Measurements from ENCODE around the gene CARF.

CARF gene

GRCh38 chr2:203022751-203023150 lies 110.7 kb downstream of the CARF start:
- Histone ChIP-seq H3K4me1 (ENCODE audit: control insufficient read depth, insufficient read depth, low read length) (no peaks in the 10 kb centered on the region), H3K4me3 (ENCODE audit: low read depth, low read length) (no peak overlapping the region), H3K9me3 (ENCODE audit: control insufficient read depth, insufficient read depth, low read depth, low read length) (no peaks in the 10 kb centered on the region), H3K27ac (ENCODE audit: extremely low read depth, low read depth, low read length) (no peak overlapping the region), H3K36me3 (ENCODE audit: control insufficient read depth in 2 of 2, insufficient read depth in 1 of 2, low read length in 2 of 2) (0 out of 3 replicates have a peak, but pooled peaks cover 0 to 3% of the 10 kb centered on the region in 2 experiments)
- ChIA-PET POLR2A (no interaction called here), CTCF (no interaction called here)
- TF ChIP-seq ZSCAN5A (tag by site-specific recombination; IDR thresholded peaks at IDR 0.05) (no peak), ZNF558 (tag by site-specific recombination; IDR thresholded peaks at IDR 0.05) (no peak), ZNF513 (tag by site-specific recombination; IDR thresholded peaks at IDR 0.05) (no peak), FEZF1 (tag by site-specific recombination; IDR thresholded peaks at IDR 0.05) (no peak), HOXC10 (CRISPR knock-in tag; IDR thresholded peaks at IDR 0.05) (no peak), ZNF658 (tag by site-specific recombination; IDR thresholded peaks at IDR 0.05) (no peak), ZNF404 (tag by site-specific recombination; IDR thresholded peaks at IDR 0.05) (no peak), ZNF184 (tag by site-specific recombination; IDR thresholded peaks at IDR 0.05) (no peak), KLF9 (tag by site-specific recombination; IDR thresholded peaks at IDR 0.05; ENCODE audit: low read depth) (no peak), ZNF621 (tag by site-specific recombination; IDR thresholded peaks at IDR 0.05) (no peak), ZNF138 (tag by site-specific recombination; IDR thresholded peaks at IDR 0.05; ENCODE audit: borderline replicate concordance) (no peak), ZXDB (tag by site-specific recombination; IDR thresholded peaks at IDR 0.05) (no peak), KLF17 (tag by site-specific recombination; IDR thresholded peaks at IDR 0.05) (no peak), KLF8 (tag by site-specific recombination; IDR thresholded peaks at IDR 0.05) (no peak), ZNF785 (tag by site-specific recombination; IDR thresholded peaks at IDR 0.05) (no peak), ZNF248 (tag by site-specific recombination; IDR thresholded peaks at IDR 0.05) (no peak)
- TF ChIP-seq, protein P1, sequence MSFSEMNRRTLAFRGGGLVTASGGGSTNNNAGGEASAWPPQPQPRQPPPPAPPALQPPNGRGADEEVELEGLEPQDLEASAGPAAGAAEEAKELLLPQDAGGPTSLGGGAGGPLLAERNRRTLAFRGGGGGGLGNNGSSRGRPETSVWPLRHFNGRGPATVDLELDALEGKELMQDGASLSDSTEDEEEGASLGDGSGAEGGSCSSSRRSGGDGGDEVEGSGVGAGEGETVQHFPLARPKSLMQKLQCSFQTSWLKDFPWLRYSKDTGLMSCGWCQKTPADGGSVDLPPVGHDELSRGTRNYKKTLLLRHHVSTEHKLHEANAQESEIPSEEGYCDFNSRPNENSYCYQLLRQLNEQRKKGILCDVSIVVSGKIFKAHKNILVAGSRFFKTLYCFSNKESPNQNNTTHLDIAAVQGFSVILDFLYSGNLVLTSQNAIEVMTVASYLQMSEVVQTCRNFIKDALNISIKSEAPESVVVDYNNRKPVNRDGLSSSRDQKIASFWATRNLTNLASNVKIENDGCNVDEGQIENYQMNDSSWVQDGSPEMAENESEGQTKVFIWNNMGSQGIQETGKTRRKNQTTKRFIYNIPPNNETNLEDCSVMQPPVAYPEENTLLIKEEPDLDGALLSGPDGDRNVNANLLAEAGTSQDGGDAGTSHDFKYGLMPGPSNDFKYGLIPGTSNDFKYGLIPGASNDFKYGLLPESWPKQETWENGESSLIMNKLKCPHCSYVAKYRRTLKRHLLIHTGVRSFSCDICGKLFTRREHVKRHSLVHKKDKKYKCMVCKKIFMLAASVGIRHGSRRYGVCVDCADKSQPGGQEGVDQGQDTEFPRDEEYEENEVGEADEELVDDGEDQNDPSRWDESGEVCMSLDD (tag by site-specific recombination; IDR thresholded peaks at IDR 0.05): no peak
- TF ChIP-seq, protein P2, sequence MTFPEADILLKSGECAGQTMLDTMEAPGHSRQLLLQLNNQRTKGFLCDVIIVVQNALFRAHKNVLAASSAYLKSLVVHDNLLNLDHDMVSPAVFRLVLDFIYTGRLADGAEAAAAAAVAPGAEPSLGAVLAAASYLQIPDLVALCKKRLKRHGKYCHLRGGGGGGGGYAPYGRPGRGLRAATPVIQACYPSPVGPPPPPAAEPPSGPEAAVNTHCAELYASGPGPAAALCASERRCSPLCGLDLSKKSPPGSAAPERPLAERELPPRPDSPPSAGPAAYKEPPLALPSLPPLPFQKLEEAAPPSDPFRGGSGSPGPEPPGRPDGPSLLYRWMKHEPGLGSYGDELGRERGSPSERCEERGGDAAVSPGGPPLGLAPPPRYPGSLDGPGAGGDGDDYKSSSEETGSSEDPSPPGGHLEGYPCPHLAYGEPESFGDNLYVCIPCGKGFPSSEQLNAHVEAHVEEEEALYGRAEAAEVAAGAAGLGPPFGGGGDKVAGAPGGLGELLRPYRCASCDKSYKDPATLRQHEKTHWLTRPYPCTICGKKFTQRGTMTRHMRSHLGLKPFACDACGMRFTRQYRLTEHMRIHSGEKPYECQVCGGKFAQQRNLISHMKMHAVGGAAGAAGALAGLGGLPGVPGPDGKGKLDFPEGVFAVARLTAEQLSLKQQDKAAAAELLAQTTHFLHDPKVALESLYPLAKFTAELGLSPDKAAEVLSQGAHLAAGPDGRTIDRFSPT (tag by site-specific recombination; IDR thresholded peaks at IDR 0.05): no peak
- TF ChIP-seq, protein P3, sequence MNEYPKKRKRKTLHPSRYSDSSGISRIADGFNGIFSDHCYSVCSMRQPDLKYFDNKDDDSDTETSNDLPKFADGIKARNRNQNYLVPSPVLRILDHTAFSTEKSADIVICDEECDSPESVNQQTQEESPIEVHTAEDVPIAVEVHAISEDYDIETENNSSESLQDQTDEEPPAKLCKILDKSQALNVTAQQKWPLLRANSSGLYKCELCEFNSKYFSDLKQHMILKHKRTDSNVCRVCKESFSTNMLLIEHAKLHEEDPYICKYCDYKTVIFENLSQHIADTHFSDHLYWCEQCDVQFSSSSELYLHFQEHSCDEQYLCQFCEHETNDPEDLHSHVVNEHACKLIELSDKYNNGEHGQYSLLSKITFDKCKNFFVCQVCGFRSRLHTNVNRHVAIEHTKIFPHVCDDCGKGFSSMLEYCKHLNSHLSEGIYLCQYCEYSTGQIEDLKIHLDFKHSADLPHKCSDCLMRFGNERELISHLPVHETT (tag by site-specific recombination; IDR thresholded peaks at IDR 0.05): no peak

Data from HEK293 (cell line).